Measurements from ENCODE around the gene INSL4.
A peak's percentile ranks its signal among the peaks of the same experiment; 100 is the strongest.

INSL4 gene

DNA sequence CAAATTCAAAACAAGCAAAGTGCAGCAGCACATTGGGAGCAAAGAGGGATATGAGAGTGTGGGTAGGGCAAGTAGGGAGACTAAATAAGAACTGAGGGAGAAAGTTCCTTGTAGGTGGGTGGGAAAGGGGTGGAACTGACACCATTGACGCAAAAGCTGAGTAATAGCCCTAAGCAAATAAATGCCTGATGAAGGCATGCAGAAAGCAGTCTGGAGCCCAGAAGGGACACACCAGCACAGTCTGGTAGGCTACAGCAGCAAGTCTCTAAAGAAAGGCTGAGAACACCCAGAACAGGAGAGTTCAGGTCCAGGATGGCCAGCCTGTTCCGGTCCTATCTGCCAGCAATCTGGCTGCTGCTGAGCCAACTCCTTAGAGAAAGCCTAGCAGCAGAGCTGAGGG is at the start of gene INSL4:
Gene INSL4, plus strand, starts transcription at position 208 of the 400 bp plus-strand sequence. Its CDS starts 105 bp downstream, at position 313.
- no peak for DNase-seq

DNA sequence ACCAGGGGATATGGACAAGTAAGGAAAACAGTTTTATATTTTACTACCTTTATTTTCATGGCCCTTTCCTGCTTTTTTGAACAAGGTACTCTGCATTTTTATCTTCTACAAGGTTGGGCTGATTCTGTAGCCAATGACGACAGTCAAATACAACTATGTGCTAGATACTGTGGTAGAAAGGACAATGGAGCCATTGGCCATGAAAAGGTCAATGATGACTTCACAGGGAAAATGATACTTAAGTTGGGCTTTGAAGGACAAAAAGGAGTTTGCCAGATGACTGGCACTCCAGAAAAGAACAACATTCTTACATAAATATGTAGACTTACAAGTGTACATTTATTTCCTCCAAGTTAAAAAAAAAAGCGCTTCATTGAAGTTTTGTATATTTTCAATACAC is 46.4 kb upstream of the INSL4 start:
- no peak for DNase-seq

DNA sequence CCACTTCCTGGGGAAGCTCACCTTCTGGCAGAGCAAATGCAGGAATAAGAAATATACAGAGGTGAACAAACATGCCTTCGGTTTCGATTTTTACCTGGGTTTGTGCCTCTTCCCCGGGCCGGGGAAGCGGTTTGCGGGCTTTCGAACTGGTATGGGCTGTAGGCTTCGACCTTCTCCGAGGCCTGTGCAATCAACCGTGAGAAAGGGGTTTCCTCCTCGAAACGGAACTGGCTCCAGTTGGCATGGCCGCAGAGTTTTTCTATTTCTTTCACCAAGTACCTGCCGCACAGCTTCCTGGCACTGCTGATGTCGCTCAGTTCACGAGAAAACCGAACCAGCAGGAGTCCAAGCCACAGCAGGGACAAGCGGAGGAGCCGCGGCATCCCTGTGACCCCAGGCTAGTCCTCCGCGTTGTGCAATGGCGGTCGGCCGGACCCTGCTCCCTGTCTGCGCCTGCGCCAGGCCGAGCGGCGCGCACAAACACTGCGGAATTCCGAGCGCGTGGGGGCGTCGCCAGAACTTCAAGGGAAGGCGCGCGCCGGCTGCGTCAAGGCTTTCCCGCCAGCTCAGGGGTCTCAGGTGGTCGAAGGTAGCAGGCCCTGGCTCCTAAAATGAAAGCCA is 45.9 kb upstream of the INSL4 start, which contains the start of gene INSL6:
Gene INSL6, minus strand, starts transcription at position 420 of the 621 bp plus-strand sequence. Its CDS starts 37 bp downstream, at position 383.
- DNase-seq = no peak

DNA sequence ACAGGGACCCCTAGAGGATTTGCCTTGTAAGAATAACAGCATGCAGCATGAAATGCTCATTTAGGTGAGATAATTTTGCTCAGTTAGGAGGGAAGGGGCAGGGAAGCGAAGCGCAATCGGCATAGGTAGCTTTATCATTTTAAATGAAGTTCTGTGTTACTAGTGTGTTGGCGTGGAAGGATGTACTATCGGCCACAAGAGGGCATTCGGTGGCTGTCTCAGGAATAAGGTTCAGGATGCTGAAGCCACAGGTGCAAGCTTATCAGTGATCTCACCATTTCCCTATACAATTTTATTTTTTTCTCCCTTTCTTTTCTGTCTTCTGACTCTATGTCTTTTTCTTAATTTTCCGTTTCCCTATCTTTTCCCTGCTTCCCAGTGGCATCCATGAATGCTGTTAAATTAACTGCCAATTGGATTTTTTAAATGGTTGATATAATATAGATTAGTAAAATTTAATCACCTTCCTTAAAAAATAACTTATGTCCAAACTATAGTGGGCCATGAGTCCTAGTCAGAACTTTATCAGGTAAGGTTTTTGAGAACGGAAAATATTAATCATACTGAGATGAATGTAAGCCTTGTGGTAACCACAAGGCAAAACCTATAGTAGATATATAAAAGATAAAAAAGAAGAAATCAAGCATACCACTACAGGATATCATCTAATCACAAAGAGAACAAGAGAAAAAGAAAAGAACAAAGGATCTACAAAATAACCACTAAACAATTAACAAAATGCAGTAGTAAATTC is 44.6 kb upstream of the INSL4 start:
- DNase-seq = peak; percentile 42

GRCh38 chr9:5188060-5188984 is 42.9 kb upstream of the INSL4 start:
- DNase-seq = no peak

DNA sequence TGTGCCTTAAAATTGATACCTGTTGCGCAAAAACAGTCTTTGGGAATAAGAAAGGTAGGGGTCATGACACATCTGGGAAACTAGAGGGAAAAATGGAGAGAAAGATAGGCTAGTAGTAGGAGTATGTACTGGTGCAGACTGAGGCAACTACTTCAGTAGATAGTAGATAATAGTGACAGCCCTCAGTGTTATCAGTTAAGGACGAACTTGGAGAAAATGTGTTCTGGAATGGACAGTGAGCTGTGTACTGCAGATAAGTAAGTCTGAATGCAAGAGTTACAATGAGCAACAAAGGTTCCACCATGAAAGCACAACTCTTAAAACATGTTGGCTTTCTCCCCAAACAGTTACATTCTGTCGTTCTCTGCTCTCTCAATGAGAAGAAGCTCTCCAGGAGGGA is 39.2 kb upstream of the INSL4 start:
- no peak for DNase-seq

DNA sequence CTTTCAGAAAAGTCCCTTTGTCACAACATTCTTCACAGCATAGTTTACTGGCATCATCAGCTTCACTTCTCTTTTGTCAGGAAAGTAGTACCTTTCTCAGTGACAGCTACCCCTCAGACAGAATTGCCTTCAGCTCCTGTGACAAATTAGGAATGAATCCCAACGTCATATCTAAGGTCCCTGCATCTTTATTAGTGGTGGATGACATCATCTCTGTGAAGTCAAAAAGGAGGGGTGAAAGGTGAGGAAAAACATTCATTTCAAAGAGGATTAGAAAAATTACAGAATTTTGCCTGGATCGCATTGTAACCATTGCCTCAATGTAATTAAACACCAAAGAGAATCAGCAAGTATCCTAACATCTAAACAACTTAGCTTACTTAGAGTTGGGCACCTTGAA is 37.9 kb upstream of the INSL4 start:
- DNase-seq = no peak

- DNase-seq = no peak
Observed at GRCh38 chr9:5195463-5195862, 35.8 kb upstream of the INSL4 start.

DNA sequence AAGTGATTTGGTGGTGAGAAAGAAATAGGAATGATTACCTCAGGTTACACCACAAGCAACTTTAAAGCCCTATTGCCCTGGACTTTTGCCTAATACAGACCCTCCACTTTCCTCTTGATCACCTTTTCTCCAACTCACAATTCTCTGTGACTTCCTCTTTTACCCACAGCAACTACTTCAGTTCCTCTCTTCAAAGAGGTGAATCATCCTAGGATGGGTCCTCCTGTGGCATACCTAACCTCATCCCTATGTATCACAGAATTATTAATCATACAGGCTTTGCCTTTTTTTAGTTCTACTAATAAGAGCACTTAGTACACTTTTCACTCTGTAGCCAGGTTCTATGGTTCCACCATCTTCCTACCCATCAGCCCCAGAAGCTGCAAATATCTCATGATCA is 26.1 kb upstream of the INSL4 start:
- no peak for DNase-seq

GRCh38 chr9:5230554-5230953 is 665 bp upstream of the INSL4 start:
- DNase-seq = no peak

DNA sequence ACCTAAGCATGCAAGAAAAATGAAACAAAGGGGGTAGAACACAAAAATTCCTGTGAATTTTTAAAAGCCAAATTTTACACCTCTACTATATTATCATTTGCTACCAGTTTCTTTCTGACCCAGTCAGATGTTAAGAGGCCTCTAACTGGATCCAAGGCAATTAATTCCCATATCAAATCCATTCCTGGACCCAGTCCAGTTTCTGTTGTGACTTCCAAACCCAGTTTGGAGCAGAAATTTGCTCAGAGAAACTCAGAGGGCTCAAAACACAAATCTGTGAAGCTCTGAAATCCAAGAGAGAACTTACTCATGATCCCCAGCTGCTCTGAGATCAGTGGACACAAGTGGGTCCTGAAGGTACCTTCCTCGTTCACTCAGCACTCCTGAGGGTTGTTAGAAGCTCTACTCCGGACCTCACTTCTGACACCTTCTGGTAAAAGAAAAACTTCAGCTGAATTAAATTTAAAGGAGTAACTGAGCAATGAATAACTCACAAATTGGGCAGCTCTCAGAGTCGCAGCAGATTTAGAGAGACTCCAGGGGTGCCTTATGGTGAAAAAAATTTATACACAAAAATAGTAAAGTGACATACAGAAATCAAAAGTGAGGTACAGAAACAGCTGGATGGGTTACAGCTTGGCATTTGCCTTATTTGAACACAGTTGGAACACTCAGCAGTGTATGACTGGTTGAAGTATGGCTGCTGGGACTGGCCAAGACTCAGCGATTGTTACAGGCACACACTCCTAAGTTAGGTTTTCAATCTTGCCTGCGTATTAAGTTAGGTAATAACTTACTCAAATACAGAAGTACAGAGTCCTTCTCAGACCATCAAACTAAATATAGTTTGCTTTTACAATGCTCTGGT is 32.4 kb downstream of the INSL4 start:
- no peak for DNase-seq

DNA sequence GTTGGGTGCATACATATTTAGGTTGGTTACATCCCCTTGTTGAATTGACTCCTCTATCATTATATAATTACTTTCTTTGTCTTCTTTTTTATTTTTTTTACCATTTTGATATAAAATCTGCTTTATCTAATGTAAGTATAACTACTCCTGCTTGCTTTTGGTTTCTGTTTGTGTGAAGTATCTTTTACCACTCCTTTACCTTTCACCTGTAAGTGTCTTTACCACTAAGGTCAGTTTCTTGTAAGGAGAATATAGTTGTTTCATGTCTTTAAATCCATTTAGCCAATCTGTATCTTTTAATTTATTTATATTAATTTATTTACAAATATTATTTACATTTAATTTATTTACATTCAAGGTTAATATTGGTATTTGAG is 33.0 kb downstream of the INSL4 start:
- DNase-seq = no peak

- DNase-seq = no peak
Observed at GRCh38 chr9:5265939-5266338, 34.7 kb downstream of the INSL4 start.

DNA sequence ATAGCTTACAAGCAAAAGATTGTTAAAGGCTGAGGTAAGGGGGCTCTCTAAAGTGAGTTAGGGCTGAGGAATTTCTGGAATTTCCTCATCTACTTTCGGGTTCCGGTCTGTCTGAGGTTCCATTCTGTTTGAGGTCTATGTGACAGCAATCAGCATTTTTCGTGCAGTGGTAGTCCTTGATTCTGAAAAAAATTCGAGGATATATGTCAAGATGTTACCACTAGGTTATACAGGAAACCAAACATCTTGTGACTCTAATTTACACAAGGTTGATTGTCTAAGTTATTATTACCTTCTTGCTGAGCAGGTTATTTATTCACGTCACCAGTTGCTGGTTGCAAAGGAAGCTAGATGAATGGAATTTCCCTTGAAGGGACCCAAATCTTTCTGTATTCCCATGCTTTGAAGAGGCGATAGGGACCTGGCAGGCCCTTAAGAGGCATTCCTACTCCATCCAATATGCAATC is 38.1 kb downstream of the INSL4 start:
- DNase-seq = no peak

GRCh38 chr9:5274770-5275169 is 43.6 kb downstream of the INSL4 start:
- DNase-seq = no peak

DNA sequence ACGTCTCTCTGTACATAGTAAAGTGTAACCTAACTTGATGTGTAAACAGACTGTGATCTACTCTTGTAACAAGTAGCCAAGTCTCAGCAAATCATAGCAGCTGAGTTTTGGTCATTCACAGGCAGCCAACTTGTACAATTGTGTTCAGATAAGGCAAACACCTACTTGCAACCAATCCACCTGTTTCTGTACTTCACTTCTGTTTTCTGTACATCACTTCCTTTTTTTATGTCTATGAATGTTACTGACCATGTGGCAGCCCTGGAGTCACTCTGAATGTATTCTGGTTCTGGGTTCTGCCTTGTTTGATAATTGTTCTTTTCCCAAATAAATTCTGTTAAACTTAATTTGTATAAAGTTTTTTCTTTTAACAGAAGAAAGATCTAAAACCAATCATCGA is 47.3 kb downstream of the INSL4 start:
- DNase-seq = no peak

All from activated T-cell treated with anti-CD3 and anti-CD28 coated beads for 4 hours (primary cell).